Measurements from ENCODE around the gene ZNF20. TPM values are rescaled to one million over a fixed set of nuclear protein-coding genes. Genes with fewer than 3 reads are reported as not detected.

Gene ZNF20
- total and polyA plus RNA-seq, 8 donors = 1.3 to 5.0 (median 2.6) TPM; not detected in 1

- 0 to 1% (median 1%) methylated on average over 15 to 58 of the region's 58 CpGs for WGBS, 5 donors
- intact Hi-C loops (cut with DNase I; ENCODE audit: low total_unique reads) = no loop called here
- Histone ChIP-seq H3K9me3 (no peaks in the 10 kb centered on the region), H3K4me1 (peaks cover 10 to 29% (median 20%) of the 10 kb centered on the region in 4 donors), H3K27ac (peak within 1 kb of the TSS; percentile 7 to 82 (median 77)), H3K36me3 (peaks cover 0 to 9% (median 6%) of the 10 kb centered on the region in 4 donors), H3K4me3 (peak within 1 kb of the TSS; percentile 69 to 96 (median 86)), H3K27me3 (no peaks in the 10 kb centered on the region)
- peak; percentile 83 to 95 for DNase-seq
- no peak for TF ChIP-seq EP300 (IDR thresholded peaks at IDR 0.05)
- no peak for TF ChIP-seq CTCF (IDR thresholded peaks at IDR 0.05)
- TF ChIP-seq POLR2AphosphoS5 (IDR thresholded peaks at IDR 0.05) = peak in 2 of 3 donors; percentile 5 to 68
- TF ChIP-seq POLR2A (IDR thresholded peaks at IDR 0.05) = peak in 1 of 4 donors; percentile 28
Measured at GRCh38 chr19:12156223-12157058, 16.3 kb upstream of the ZNF20 start, which contains the start of gene ZNF625. Gene ZNF625 (minus strand): TSS chr19:12156734. CDS start chr19:12156558, 176 bp downstream.

- no peaks in the 10 kb centered on the region for H3K9me3 ChIP-seq
- no peak for TF ChIP-seq CTCF (IDR thresholded peaks at IDR 0.05)
- no peak for TF ChIP-seq POLR2A (IDR thresholded peaks at IDR 0.05)
- TF ChIP-seq EP300 (IDR thresholded peaks at IDR 0.05) = no peak
- no peak for TF ChIP-seq POLR2AphosphoS5 (IDR thresholded peaks at IDR 0.05)
- peak in 1 of 2 donors; percentile 28 for DNase-seq
- H3K36me3 ChIP-seq = peaks cover 0 to 18% (median 14%) of the 10 kb centered on the region in 4 donors
- peak overlapping the region; percentile 69 to 96 (median 86) for H3K4me3 ChIP-seq
- H3K27me3 ChIP-seq = no peaks in the 10 kb centered on the region
- peaks cover 10 to 29% (median 20%) of the 10 kb centered on the region in 4 donors for H3K4me1 ChIP-seq
- intact Hi-C loops (cut with DNase I; ENCODE audit: low total_unique reads) = no loop called here
- peak overlapping the region in 4 of 5 donors; percentile 70 to 82 (median 79) for H3K27ac ChIP-seq
- WGBS, 5 donors = 21 to 29% (median 23%) methylated on average over 11 of the region's 11 CpGs
Measured at GRCh38 chr19:12155324-12155860, 15.2 kb upstream of the ZNF20 start.

- H3K27me3 ChIP-seq = no peaks in the 10 kb centered on the region
- H3K9me3 ChIP-seq = peaks cover 0 to 17% (median 10%) of the 10 kb centered on the region in 4 donors
- TF ChIP-seq EP300 (IDR thresholded peaks at IDR 0.05) (no peak), POLR2AphosphoS5 (IDR thresholded peaks at IDR 0.05) (no peak), POLR2A (IDR thresholded peaks at IDR 0.05) (no peak), CTCF (IDR thresholded peaks at IDR 0.05) (no peak)
- WGBS, 5 donors = 94 to 97% (median 96%) methylated on average over 8 of the region's 8 CpGs
- intact Hi-C loops (cut with DNase I; ENCODE audit: low total_unique reads) = no loop called here
- peaks cover 19 to 47% (median 36%) of the 10 kb centered on the region in 4 donors for H3K36me3 ChIP-seq
- no peak overlapping the region for H3K4me3 ChIP-seq
- H3K27ac ChIP-seq = no peak overlapping the region
- DNase-seq = no peak
- peaks cover 11 to 13% (median 11%) of the 10 kb centered on the region in 4 donors for H3K4me1 ChIP-seq
Measured at GRCh38 chr19:12145348-12145747, 5.2 kb upstream of the ZNF20 start.

GRCh38 chr19:12141405-12141736 lies 1.2 kb upstream of the ZNF20 start:
- 51 to 65% (median 55%) methylated on average over 10 of the region's 10 CpGs for WGBS, 5 donors
- no peak overlapping the region for H3K4me3 ChIP-seq
- no peak overlapping the region for H3K27ac ChIP-seq
- H3K27me3 ChIP-seq = no peaks in the 10 kb centered on the region
- H3K9me3 ChIP-seq = peaks cover 0 to 15% (median 9%) of the 10 kb centered on the region in 4 donors
- H3K4me1 ChIP-seq = peaks cover 11 to 27% (median 24%) of the 10 kb centered on the region in 4 donors
- TF ChIP-seq POLR2AphosphoS5 (IDR thresholded peaks at IDR 0.05) (no peak), POLR2A (IDR thresholded peaks at IDR 0.05) (no peak), EP300 (IDR thresholded peaks at IDR 0.05) (no peak), CTCF (IDR thresholded peaks at IDR 0.05) (no peak)
- intact Hi-C loops (cut with DNase I; ENCODE audit: low total_unique reads) = loop anchor here (5.0 kb wide), 1 partner anchor 84 kb away; no protein-coding TSS in a partner anchor
- peaks cover 13 to 38% (median 27%) of the 10 kb centered on the region in 4 donors for H3K36me3 ChIP-seq
- DNase-seq = no peak

Measured in stomach (tissue), 9 donors.